HG03469 (cell line): ENCODE data around the gene PLIN5.

Experiments used
- ATAC-seq: cut with Tn5 transposase; IDR thresholded peaks from one replicate; pipeline ENCODE4 v1.9.1; 2021; ENCODE audit warnings: mild to moderate bottlenecking, moderate library complexity, moderate number of reproducible peaks; ENCODE audit not compliant: unreplicated experiment

The PLIN5 gene

GRCh38 chr19:4534836-4535658, at the start of gene PLIN5:
Gene PLIN5, minus strand, starts transcription at chr19:4535224. Its CDS starts 1,150 bp downstream, at chr19:4534074.
- ATAC-seq, result no peak

- ATAC-seq, result no peak
Observed at GRCh38 chr19:4583961-4584669, 49.1 kb upstream of the PLIN5 start.

GRCh38 chr19:4582980-4583842, 48.2 kb upstream of the PLIN5 start:
- no peak for ATAC-seq

GRCh38 chr19:4581666-4582553, 46.9 kb upstream of the PLIN5 start:
- ATAC-seq, result no peak

- ATAC-seq, result no peak
Observed at GRCh38 chr19:4580961-4581665, 46.1 kb upstream of the PLIN5 start.

GRCh38 chr19:4580021-4580901, 45.2 kb upstream of the PLIN5 start:
- ATAC-seq, result no peak

- ATAC-seq, result no peak
Observed at GRCh38 chr19:4579389-4579788, 44.4 kb upstream of the PLIN5 start.

GRCh38 chr19:4578552-4579248, 43.7 kb upstream of the PLIN5 start:
- no peak for ATAC-seq

- no peak for ATAC-seq
Observed at GRCh38 chr19:4577020-4577782, 42.2 kb upstream of the PLIN5 start.

- ATAC-seq, result no peak
Observed at GRCh38 chr19:4576016-4576933, 41.3 kb upstream of the PLIN5 start.

- no peak for ATAC-seq
Observed at GRCh38 chr19:4575267-4576015, 40.4 kb upstream of the PLIN5 start.

GRCh38 chr19:4573682-4574081, 38.7 kb upstream of the PLIN5 start:
- ATAC-seq, result no peak

- ATAC-seq, result no peak
Observed at GRCh38 chr19:4571305-4571917, 36.4 kb upstream of the PLIN5 start.

- ATAC-seq, result no peak
Observed at GRCh38 chr19:4570916-4571304, 35.9 kb upstream of the PLIN5 start.

GRCh38 chr19:4570402-4570801, 35.4 kb upstream of the PLIN5 start:
- ATAC-seq, result no peak
